Measurements from ENCODE around the gene CHKB. TPM values are rescaled to one million over a fixed set of nuclear protein-coding genes. Genes with fewer than 3 reads are reported as not detected.

Gene CHKB
- total RNA-seq, 1 donor from 2014 or later, result 28.3 TPM

GRCh38 chr22:50530580-50530876 is 52.1 kb downstream of the CHKB start:
- DNase-seq, result no peak

GRCh38 chr22:50529897-50530579 is 52.6 kb downstream of the CHKB start, which contains the start of gene TYMP:
Gene TYMP, minus strand, starts transcription at chr22:50530012. Its CDS starts 303 bp downstream, at chr22:50529709.
- no peak for DNase-seq

GRCh38 chr22:50529416-50529896 is 53.2 kb downstream of the CHKB start:
- DNase-seq, result no peak

Other genes starting within 250 kb of the CHKB start
- gene PPP6R2, start 239.5 kb downstream of the CHKB start, total RNA-seq, result 31.5 TPM
- 31.9 TPM for gene SBF1, start 107.8 kb downstream of the CHKB start, total RNA-seq
- gene ADM2, start 101.3 kb downstream of the CHKB start, total RNA-seq, result 0.39 TPM
- gene MIOX, start 96.0 kb downstream of the CHKB start, total RNA-seq, result not detected
- 16.1 TPM for gene LMF2, start 75.1 kb downstream of the CHKB start, total RNA-seq
- 29.7 TPM for gene NCAPH2, start 74.6 kb downstream of the CHKB start, total RNA-seq
- 0.59 TPM for gene SCO2, start 57.3 kb downstream of the CHKB start, total RNA-seq
- 16.3 TPM for gene TYMP, start 52.8 kb downstream of the CHKB start, total RNA-seq
- gene KLHDC7B, start 37.0 kb downstream of the CHKB start, total RNA-seq, result 0.30 TPM
- not detected for gene SYCE3, start 19.9 kb downstream of the CHKB start, total RNA-seq
- gene CPT1B, start 4.4 kb downstream of the CHKB start, total RNA-seq, result 10.3 TPM
- 1.6 TPM for gene MAPK8IP2, start 17.9 kb upstream of the CHKB start, total RNA-seq
- gene ARSA, start 45.3 kb upstream of the CHKB start, total RNA-seq, result 8.4 TPM
- gene SHANK3, start 90.0 kb upstream of the CHKB start, total RNA-seq, result 7.2 TPM
- 0.39 TPM for gene ACR, start 155.4 kb upstream of the CHKB start, total RNA-seq
- 8.7 TPM for gene RABL2B, start 200.8 kb upstream of the CHKB start, total RNA-seq

All from skin of body (tissue), 2 donors.